Glutamatergic neuron (in vitro differentiated cells): ENCODE measurements around the gene ENC1. TPM values are rescaled to one million over a fixed set of nuclear protein-coding genes. Genes with fewer than 3 reads are reported as not detected.

Source experiments
- DNase-seq: peaks from one replicate; pipeline ENCODE4 v3.0.0; 2022
- H3K27ac Mint-ChIP-seq: one replicate; pipeline ENCODE4 v1.8.0; 2020; ENCODE audit warnings: mild to moderate bottlenecking, mixed read lengths, inconsistent platforms; ENCODE audit not compliant: unreplicated experiment
- H3K27me3 Mint-ChIP-seq: one replicate; pipeline ENCODE4 v1.8.0; 2020; ENCODE audit warnings: mild to moderate bottlenecking, moderate library complexity, mixed read lengths, inconsistent platforms; ENCODE audit not compliant: unreplicated experiment
- H3K36me3 Mint-ChIP-seq: one replicate; pipeline ENCODE4 v1.8.0; 2020; ENCODE audit warnings: mild to moderate bottlenecking, mixed read lengths, inconsistent platforms; ENCODE audit not compliant: unreplicated experiment
- H3K4me1 Mint-ChIP-seq: one replicate; pipeline ENCODE4 v1.8.0; 2020; ENCODE audit warnings: mild to moderate bottlenecking, low read depth, mixed read lengths, inconsistent platforms; ENCODE audit not compliant: unreplicated experiment
- H3K4me3 Mint-ChIP-seq: one replicate; pipeline ENCODE4 v1.8.0; 2020; ENCODE audit warnings: mild to moderate bottlenecking, mixed read lengths, inconsistent platforms; ENCODE audit not compliant: unreplicated experiment
- H3K9me3 Mint-ChIP-seq: one replicate; pipeline ENCODE4 v1.8.0; 2020; ENCODE audit warnings: mild to moderate bottlenecking, moderate library complexity, mixed read lengths, inconsistent platforms; ENCODE audit not compliant: unreplicated experiment
- CTCF ChIP-seq: fragments of 200-600 bp; sonication (generic); IDR thresholded peaks from one replicate; pipeline ENCODE4 v1.5.0; 2021; ENCODE audit not compliant: partially characterized antibody, unreplicated experiment
- total RNA-seq: library from RNA; stranded (reverse); fragmentation: NEBNext Ultra II Directional; extraction: Animal tissue kit (Norgen Biotek cat#: 25700); gene quantifications from one replicate; pipeline ENCODE4 v1.2.1, GENCODE V29; 2021; ENCODE audit not compliant: unreplicated experiment

Gene ENC1
- total RNA-seq, 1 donor from 2014 or later = 302 TPM

GRCh38 chr5:74612045-74612444 lies 28.5 kb downstream of the ENC1 start:
- Mint-ChIP-seq H3K9me3 (peaks cover 3% of the 10 kb centered on the region), H3K4me3 (no peak overlapping the region), H3K27ac (no peak overlapping the region), H3K27me3 (no peaks in the 10 kb centered on the region), H3K4me1 (peaks cover 25% of the 10 kb centered on the region), H3K36me3 (no peaks in the 10 kb centered on the region)
- DNase-seq = no peak
- no peak for TF ChIP-seq CTCF

GRCh38 chr5:74608736-74609601 lies 31.6 kb downstream of the ENC1 start:
- Mint-ChIP-seq H3K36me3 (no peaks in the 10 kb centered on the region), H3K9me3 (peaks cover 1% of the 10 kb centered on the region), H3K27me3 (no peaks in the 10 kb centered on the region), H3K4me1 (peaks cover 17% of the 10 kb centered on the region), H3K27ac (no peak overlapping the region), H3K4me3 (no peak overlapping the region)
- no peak for TF ChIP-seq CTCF
- no peak for DNase-seq

GRCh38 chr5:74605759-74606158 lies 34.8 kb downstream of the ENC1 start:
- no peak overlapping the region for H3K4me3 Mint-ChIP-seq
- H3K27ac Mint-ChIP-seq = no peak overlapping the region
- no peaks in the 10 kb centered on the region for H3K27me3 Mint-ChIP-seq
- peaks cover 13% of the 10 kb centered on the region for H3K4me1 Mint-ChIP-seq
- no peaks in the 10 kb centered on the region for H3K36me3 Mint-ChIP-seq
- DNase-seq = no peak
- TF ChIP-seq CTCF = no peak
- peaks cover under 1% of the 10 kb centered on the region for H3K9me3 Mint-ChIP-seq

GRCh38 chr5:74603376-74603775 lies 37.2 kb downstream of the ENC1 start:
- no peak for TF ChIP-seq CTCF
- DNase-seq = no peak
- Mint-ChIP-seq H3K27me3 (no peaks in the 10 kb centered on the region), H3K27ac (no peak overlapping the region), H3K4me3 (no peak overlapping the region), H3K36me3 (no peaks in the 10 kb centered on the region), H3K4me1 (peaks cover 2% of the 10 kb centered on the region), H3K9me3 (no peaks in the 10 kb centered on the region)

GRCh38 chr5:74599148-74599547 lies 41.4 kb downstream of the ENC1 start:
- Mint-ChIP-seq H3K9me3 (no peaks in the 10 kb centered on the region), H3K27ac (no peak overlapping the region), H3K36me3 (no peaks in the 10 kb centered on the region), H3K4me3 (no peak overlapping the region), H3K27me3 (no peaks in the 10 kb centered on the region), H3K4me1 (peaks cover 7% of the 10 kb centered on the region)
- TF ChIP-seq CTCF = no peak
- DNase-seq = no peak
